GM21390 (cell line): Measurements from ENCODE around the gene HOXA10.

Experiments
- ATAC-seq: cut with Tn5 transposase; IDR thresholded peaks from one replicate; pipeline ENCODE4 v1.9.1; 2021; ENCODE audit not compliant: unreplicated experiment

The HOXA10 gene

DNA sequence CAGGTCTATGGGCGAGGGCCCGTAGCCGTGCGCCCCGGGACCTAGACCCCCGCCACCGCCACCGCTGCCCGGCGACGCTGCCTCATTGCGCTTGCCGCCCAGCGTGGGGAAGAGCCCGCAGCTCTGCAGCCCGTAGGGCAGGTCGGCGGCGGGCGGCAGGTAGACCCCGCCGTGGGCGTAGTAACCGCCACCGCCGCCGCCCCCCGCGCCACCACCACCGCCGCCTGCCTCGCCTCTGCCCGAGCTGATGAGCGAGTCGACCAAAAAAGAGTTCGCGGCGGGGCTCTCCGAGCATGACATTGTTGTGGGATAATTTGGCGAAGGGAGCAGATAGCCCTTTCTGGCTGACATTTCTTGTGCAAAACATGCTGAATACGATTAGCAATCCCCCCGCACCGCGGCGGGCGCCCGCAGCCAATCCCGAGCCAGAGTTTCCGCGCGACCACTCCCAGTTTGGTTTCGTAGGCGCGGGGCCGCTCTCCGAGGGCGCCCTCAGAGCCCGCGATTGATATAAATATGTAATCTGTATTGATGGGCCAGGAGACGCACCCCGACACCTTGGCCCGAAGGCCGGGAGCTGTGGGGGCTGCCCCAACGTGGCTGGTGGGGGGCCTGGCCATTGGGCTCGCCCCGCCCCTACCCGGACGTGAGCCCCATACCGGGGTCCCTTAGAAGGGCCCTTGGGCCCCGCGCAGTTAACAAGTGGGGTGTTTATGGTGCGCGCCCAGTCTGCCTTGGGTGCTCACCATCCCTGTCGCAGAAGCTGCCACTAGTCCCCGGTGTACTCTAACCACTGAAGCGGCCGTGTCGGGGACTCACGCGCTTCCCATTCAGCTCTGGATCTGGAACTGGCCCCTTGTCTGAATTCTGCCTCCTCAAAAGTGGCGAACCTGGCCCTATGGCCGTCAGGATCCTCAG is at the start of gene HOXA10:
HOXA10 (minus strand) TSS at position 365 of the 918 bp plus-strand sequence; CDS start at position 351, 14 bp downstream.
- no peak for ATAC-seq

DNA sequence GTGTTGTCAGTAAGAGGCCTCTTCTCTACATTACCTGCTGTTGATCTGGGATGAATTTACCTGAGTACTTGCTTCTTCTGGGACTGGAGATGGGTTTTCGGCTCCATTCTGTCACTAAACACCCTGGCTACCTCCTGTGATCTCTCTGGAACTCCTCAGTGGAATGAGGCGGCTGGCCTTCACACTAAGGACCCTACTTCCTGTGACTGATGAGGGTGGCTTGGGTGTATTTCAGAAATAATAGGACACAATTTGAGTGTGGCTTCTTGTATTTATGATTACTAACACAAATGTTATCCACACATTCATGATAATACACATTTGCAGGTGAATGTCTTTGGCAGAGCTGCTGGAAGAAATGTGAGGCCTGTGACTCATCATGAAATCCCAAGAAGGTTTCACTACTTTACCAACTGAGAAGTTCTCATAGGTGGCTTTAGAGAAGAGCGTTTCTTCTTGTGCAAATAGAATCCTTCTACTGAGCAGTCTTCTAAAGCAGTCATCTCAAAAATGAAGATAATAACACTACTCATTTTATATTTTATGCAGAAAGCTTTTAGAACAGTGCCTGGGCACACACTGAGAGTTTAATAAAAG is 47.2 kb upstream of the HOXA10 start:
- peak; percentile 72 for ATAC-seq

DNA sequence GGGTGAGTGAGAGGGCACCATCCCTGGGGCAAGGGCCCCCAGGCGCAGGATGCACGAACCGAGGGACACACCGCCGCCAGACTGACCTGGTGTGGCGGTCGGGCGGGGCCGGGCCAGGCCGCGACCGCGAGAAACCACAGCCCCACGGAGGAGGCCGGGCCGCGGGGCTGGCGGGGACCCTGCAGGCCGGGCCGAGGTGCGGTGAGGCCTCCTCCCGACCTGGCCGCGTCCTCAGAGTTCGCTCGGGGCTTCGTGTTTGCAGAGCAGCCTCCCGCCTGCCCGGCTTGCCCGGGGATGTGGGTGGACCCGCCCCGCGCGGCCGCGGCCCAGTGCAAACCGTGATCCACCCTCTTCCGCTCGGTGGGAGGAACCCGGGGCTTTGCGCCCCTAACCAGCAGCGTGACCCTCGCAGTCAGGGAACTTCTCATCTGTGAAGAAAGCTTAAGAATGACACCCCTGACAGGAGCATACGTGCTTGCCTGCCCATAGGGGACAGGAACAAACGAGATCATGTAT is 46.4 kb upstream of the HOXA10 start:
- ATAC-seq = no peak

DNA sequence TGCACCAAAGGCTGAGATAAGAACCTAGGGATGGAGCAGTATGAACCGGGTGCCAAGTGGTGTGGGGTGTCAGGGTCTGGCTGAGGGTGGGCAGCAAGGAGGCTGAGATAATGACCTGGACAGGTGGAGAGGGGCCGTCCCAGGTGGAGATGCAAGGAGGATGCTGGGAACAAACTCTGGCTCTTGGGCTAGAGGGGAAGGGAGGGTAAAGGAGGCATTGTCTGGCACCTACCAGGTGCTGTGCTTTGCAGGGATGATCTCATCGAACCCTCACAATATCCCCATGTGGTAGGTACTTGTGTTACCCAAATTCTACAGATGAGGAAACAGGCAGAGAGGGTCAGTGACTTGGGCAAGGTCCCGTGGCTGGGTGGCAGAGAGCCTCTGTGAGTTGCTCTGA is 45.7 kb upstream of the HOXA10 start:
- ATAC-seq = no peak

DNA sequence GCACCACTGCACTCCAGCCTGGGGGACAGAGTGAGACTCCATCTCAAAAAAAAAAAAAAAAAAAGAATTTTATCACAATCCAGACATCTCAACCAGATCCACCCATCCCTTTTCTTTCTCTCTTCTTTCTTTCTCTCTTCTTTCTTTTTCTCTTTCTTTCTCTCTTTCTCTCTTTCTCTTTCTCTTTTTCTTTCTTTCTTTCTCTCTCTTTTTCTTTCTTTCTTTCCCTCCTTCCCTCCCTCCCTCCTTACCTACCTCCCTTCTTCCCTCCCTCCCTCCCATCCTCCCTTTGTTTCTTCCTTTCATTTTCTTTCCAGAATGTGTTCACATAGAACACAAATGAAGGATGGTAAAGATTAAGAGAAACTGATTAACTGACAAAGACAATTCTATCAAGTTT is 43.8 kb upstream of the HOXA10 start:
- ATAC-seq = no peak

DNA sequence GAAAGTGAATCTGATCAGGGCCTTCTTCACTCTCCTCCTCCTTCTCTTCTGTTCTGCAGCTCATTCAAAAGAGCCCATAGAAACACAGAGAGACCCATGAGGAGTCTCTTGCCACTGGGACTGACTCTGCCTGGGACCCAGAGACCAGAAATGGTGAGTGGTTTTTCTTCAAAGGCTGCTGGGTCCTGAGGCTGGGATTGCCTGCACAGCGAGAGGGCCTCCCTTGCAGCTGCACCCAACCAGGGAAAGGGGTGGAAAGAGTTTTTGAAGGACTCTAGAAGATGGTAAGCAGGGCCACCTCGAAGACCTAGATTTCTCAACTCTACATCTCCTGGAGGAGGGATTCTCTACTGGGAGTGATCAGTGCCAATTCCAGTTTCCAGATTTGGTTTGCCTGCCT is 41.2 kb upstream of the HOXA10 start:
- ATAC-seq = no peak

DNA sequence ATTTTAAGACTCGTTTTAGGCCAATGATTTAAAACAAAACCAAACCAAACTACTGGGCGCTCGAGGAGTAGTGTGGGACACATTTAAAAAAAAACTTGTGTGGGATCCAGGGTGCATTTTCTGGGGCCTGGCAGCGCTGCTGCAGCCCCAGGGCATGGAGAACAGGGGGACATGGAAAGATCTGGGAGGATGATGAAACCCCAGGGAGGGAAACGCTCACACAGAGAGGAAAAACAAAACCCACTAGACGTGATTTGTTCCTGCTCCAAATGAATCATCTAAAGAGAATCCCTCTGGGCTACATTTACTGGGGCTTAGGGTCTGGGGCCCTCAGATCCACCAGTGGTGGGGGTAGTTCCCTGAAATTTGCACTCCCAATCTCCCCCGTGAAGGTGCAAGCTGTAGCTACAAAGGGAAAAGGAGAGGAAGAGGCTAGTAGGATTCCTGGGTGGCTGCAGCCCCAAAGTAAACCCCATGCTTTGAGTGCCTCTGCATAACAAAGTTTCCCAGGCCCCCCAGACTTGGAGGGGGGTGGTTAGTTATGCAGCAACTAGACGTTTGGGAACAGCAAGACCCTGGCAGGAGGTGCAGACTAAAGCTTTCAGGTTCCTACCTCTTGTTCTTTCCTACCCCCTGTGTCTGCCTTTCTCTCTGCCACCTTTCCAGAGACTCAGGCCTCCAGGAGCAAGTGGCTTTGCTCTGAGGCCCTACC is 40.3 kb upstream of the HOXA10 start:
- no peak for ATAC-seq

DNA sequence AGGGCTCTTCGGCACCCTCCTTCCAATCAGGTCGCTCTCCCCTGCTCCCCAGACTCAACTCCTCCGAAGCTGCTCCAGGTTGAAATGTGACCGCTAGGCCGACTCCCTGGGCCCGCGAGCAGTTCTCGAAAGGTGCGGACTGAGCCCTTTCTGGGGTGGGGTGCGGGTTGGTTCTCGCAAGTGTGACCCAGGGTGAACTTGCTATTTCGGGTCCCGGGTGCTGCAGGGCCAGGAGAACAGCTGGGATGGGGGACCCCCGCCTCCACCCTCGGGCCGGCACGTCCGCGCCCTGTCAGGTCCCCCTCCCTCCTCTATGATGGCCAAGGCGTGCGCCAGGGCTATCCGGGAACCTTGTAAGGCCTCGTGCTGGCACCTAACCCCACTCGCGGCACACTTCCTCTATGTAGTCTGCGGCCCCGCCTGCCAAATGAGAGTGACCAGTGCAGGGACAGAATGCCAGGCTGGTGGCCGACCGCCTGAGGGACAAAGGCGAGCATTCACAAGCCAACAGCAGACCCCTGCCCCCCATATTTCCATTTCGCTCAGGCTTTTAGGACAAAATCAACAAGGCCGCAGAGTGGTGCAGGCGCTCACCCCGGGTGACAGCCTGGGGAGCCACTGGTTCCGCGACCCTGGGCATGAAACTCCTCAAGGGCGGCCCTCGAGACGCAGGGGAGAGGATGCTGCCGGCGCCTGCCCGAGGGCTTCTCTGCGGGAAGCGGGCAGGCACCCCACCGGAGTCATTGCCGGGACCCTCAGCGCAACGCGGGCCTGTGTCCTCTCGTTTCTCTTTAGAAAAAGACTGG is 39.5 kb upstream of the HOXA10 start:
- ATAC-seq = no peak

DNA sequence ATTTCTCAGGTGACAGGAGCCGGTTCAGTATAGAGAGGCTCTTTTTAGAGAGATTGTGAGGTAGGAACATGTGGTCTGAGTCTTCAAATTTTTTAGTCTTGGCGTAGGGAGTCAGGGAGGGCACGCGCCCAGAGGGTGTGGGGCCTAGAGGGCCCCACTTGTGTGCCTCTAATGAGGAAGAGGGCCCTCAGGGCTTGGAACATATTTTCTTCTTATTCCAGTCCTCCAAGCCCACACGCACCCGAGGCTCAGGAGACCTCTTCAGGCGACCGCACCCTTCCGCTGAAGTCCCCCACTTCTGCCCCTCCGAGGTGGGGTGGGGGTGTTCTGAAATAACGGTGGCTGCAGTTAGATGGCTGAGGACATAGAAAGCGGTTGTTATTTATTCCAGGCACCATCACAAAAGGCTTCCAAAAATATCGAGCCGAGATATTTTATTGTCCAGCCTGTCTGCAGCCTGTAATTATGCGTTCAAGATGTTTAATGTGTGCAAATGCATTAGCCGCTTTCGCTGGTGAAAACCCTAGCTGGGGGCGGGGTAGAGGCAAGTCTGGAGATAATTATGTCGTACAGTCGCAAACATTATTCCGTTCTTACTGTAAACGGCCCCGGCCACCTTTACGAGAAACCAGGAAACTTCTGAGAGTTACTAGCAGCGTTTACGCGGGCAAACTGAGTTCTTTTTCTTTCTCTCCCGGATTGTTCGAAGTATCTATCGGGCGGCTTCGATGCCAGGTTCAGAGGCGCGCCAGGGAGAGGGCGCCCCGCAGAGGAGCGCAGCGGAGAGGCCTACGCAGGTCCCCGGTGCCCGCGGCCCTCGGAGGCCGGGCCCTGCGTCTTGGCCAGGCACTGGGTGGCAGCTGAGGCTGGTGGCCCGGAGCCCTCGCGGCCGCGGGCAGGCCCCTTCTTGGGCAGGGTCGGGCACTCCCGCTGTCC is 38.6 kb upstream of the HOXA10 start:
- ATAC-seq = no peak

DNA sequence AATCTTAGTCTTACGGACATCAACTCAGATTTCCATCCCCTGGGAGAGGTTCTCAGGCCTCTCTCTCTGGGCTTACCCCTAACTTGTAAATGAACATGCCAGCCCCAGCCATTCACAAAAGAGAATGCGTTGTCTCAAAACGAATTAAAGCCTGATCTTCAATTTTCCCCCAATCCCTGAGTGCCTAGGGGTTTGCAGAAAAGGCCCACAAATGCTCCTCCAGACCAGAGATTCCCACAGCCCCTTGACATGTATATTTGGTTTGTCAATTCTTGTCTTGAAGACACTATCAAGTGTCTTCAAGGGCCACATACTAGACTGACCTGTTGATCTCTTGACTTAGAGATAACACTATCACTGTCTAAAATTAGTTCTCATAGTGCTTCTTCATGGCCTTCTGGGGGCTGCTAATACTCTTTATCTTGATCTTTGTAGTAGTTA is 37.7 kb upstream of the HOXA10 start:
- no peak for ATAC-seq

DNA sequence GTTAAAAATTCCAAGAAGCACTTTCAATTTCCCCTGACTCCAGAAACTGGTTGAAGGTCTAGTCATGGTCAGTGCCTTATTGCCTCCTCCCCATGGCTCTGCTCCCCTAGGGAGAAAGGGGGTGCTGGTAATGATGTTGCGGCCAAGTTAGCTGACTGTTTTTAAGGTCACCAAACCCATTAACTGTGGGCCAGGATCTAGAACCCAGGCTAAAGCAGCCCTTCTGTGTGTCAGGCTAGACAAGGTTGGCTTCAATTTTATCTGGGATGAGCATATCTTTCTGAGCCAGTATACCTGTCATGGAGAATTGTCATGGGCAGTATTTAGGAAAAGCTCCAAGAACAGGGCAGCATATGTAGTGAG is 36.9 kb upstream of the HOXA10 start:
- ATAC-seq = no peak

DNA sequence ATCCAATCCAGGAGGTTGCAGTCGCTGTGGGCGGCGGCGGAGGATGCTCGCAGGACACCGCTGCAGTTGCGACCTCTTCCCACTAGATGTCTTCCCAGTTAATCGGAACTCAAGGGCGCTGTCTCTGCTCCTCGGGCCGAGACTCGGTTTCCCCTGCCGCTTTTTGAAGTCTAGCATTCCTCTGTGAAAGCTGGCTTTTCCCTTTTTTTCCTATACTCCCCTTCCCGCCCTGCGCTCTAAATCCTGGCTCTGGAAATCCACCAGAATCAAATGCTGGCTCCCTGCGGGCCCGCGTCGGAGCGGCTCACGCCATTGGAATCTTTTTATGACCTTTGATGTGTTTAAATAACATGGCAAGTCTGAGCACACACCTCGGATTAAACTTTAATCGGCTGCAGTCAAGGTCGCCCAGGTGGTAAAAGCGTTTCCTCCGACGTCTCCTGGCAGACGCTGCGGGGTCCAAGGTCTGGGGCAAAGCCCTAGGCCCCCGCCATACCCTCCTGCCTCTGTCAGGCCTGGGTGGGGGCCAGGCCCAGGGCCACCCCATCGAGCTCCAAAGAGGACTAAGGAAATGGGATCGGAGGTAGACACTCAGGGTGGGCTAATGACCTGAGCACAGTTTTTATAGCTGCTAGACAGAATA is 36.4 kb upstream of the HOXA10 start:
- no peak for ATAC-seq

DNA sequence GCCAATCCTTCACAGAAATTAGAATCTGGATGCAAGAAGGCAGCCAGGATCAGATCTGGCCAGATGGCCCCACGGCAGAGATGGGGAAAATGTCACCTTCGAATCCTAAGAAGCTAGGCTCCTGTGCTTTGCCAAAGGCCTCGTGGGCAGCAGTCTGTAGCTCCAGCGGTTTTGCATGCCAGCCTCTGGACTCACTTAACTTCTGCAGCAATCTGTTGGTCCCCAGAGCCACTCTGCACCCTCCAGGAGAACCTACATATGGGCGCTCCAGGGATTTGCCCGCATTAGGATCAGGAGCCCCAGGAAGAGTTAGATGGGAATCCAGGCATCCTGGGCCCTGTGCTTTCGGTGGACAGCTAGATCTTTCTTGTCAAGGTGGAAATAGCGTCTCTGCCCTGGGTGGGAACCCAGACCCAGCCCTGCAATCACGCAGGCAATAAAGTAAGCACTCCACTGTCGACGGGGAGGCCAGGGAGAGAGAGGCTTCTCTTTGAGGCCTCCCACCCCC is 35.9 kb upstream of the HOXA10 start:
- ATAC-seq = no peak

DNA sequence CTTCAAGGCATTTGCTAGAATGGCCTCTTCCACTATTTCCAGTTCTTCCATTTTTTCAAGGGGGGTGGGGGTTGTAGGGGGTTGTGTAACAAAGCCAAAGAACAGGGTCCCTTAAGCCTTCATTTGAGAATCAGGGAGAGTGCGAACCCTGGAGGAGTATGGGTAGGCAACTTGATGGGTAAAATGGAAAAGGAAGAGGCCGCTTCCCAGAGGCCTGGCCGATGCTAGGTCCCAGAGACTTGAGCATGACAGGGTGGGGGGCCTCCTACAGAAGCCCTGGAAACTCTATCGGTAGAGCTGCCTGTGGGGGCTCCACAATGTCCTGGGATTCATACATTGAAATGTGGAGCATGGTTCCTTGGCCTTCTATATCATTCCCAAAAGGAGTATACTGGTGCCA is 34.9 kb upstream of the HOXA10 start:
- ATAC-seq = no peak

DNA sequence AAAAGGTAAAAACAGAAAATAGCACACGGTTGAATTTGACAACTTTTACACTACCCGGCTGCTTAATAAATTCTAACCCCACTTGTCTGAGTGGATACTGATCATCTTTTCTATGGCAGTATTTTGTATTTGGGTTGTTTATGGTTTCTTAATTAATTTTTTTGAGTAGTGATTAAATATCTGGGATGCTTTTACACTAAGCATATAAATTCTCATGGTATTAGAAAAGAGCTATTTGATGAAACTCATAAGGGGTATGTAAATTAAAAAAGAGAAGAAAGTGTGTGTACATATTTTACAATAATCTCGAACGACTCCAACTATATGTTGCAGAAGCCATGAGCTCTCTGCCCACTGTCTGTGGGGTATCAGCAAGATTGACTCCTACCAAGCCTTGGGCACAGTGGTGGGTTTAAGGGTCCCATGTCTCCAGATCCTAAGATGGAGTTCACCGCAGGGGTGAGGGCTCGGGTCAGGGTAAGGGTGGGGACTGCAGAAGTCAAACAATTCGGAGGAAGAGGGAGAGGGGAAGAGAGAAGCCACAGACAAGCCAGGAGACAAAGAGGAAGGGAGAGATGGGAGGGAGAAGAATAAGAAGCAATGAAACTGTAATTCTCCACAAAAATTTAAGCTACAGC is 33.3 kb upstream of the HOXA10 start:
- no peak for ATAC-seq

DNA sequence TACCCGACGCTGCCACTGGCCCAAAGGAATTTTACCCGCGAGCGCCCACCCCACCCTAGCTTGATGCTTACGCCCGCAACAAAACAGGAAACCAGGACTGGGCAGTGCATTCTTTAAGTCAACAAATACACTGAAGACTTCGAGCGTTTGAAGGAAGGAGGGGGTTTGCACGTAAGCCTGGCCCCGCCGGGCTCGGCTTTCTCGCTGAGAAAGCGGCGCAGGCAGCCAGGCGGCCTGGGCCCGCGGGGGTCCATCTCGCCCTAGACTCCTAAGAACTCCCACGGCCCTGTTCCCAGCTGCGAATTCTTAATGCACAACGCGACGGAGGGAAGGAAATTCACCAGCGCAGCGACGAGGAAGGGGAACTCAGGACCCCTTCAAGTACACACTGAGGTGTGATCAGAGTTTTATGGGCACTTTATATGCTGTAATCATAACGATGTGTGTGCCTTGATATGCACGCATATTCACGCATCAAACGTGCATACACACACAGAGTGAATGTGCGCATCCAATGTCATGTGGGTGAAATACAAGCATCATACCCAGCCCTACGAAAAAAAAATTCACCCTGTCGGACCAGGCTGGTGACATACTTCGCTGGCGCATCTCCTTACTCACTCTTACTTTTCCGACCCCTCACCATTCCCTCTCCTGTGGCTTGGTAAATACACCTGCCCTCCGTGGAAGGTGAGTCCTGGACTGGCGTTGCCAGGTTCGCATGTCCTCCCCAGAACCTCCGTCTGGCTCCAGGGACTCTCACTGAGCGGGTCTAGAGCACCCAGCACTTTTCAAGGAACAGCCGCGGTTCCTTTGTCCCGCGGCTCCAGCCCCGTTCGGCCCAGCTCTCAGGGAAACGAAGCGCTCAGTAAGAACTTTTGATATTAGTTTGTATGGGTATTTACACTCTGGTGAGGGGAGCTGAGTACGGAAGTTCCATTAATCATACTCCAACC is 31.5 kb upstream of the HOXA10 start:
- no peak for ATAC-seq

DNA sequence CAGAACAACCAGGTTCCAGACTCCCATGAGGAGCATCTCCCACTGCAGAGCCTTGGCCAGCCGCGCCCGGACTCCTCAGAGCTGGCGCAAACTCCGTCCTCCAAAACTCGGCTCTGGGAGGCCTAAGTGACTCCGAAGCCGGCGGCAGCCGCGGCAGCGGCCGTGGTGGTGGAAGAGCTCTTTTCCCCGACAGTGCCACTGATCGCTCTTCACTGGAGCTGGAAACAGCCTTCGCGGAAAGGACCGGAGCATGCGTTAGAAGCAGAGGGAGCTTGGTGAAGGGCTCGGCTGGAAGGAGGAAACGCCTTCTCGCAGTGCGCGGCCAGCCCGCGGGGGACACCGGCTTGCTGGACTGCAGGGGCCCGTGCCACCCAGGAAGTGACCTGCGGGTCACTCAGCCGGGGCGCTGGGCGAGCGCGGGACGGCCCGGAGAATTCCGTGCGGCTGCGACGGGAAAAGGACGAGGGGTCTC is 30.8 kb upstream of the HOXA10 start:
- no peak for ATAC-seq
